Measurements from ENCODE around the gene USP17L17. TPM values are rescaled to one million over a fixed set of nuclear protein-coding genes. Genes with fewer than 3 reads are reported as not detected.
"Not testable (repeated sequence)": the region's sequence is repeated elsewhere in the genome, so short reads cannot be mapped to it uniquely, and the experiment has no call there.

Gene USP17L17
- total RNA-seq, 1 donor from 2014 or later, result not detected

- H3K4me1 Mint-ChIP-seq (ENCODE audit: low read depth); H3K36me3 Mint-ChIP-seq (ENCODE audit: low read depth); intact Hi-C loops (cut with micrococcal nuclease); H3K27me3 Mint-ChIP-seq (ENCODE audit: low read depth); H3K4me3 Mint-ChIP-seq (ENCODE audit: low read depth); DNase-seq (ENCODE audit: low spot score); H3K9me3 Mint-ChIP-seq; H3K27ac Mint-ChIP-seq: not testable (repeated sequence)
These were observed 18.9 kb downstream of the USP17L17 start, which contains the start of gene USP17L21 for GRCh38 chr4:9262572-9262971. Gene USP17L21, plus strand, starts transcription at chr4:9262872. Its CDS starts 0 bp downstream, at chr4:9262872.

- H3K36me3 Mint-ChIP-seq (ENCODE audit: low read depth); intact Hi-C loops (cut with micrococcal nuclease); H3K27me3 Mint-ChIP-seq (ENCODE audit: low read depth); H3K4me1 Mint-ChIP-seq (ENCODE audit: low read depth); H3K27ac Mint-ChIP-seq; H3K9me3 Mint-ChIP-seq; H3K4me3 Mint-ChIP-seq (ENCODE audit: low read depth); DNase-seq (ENCODE audit: low spot score): not testable (repeated sequence)
These were observed 23.6 kb downstream of the USP17L17 start, which contains the start of gene USP17L22 for GRCh38 chr4:9267319-9267718. Gene USP17L22, plus strand, starts transcription at chr4:9267619. Its CDS starts 0 bp downstream, at chr4:9267619.

GRCh38 chr4:9271719-9272118, 28.0 kb downstream of the USP17L17 start:
- intact Hi-C loops (cut with micrococcal nuclease); DNase-seq (ENCODE audit: low spot score); H3K27ac Mint-ChIP-seq; H3K9me3 Mint-ChIP-seq; H3K36me3 Mint-ChIP-seq (ENCODE audit: low read depth); H3K27me3 Mint-ChIP-seq (ENCODE audit: low read depth); H3K4me3 Mint-ChIP-seq (ENCODE audit: low read depth); H3K4me1 Mint-ChIP-seq (ENCODE audit: low read depth): not testable (repeated sequence)

Other genes starting within 250 kb of the USP17L17 start
- gene FAM90A26, start 73.5 kb upstream of the USP17L17 start, total RNA-seq, result not detected in 2 replicates
- not detected in 2 replicates for gene USP17L10, start 33.2 kb upstream of the USP17L17 start, total RNA-seq
- 0.25 TPM in 1 of 2 replicates, not detected in the other for gene USP17L11, start 28.5 kb upstream of the USP17L17 start, total RNA-seq
- gene USP17L12, start 23.7 kb upstream of the USP17L17 start, total RNA-seq, result not detected in 2 replicates
- gene USP17L13, start 19.0 kb upstream of the USP17L17 start, total RNA-seq, result not detected in 2 replicates
- not detected in 2 replicates for gene USP17L15, start 9.5 kb upstream of the USP17L17 start, total RNA-seq
- not detected in 2 replicates for gene USP17L18, start 4.8 kb downstream of the USP17L17 start, total RNA-seq
- not detected in 2 replicates for gene USP17L19, start 9.5 kb downstream of the USP17L17 start, total RNA-seq
- not detected in 2 replicates for gene USP17L20, start 14.2 kb downstream of the USP17L17 start, total RNA-seq
- gene USP17L21, start 19.0 kb downstream of the USP17L17 start, total RNA-seq, result not detected in 2 replicates
- not detected in 2 replicates for gene USP17L22, start 23.7 kb downstream of the USP17L17 start, total RNA-seq
- gene USP17L24, start 81.3 kb downstream of the USP17L17 start, total RNA-seq, result not detected in 2 replicates
- not detected in 2 replicates for gene USP17L25, start 86.0 kb downstream of the USP17L17 start, total RNA-seq
- gene USP17L26, start 90.8 kb downstream of the USP17L17 start, total RNA-seq, result not detected in 2 replicates
- gene USP17L5, start 95.5 kb downstream of the USP17L17 start, total RNA-seq, result not detected in 2 replicates
- gene USP17L27, start 100.3 kb downstream of the USP17L17 start, total RNA-seq, result not detected in 2 replicates
- gene USP17L28, start 105.0 kb downstream of the USP17L17 start, total RNA-seq, result not detected in 2 replicates
- gene USP17L29, start 109.8 kb downstream of the USP17L17 start, total RNA-seq, result not detected in 2 replicates
- not detected in 2 replicates for gene USP17L30, start 119.2 kb downstream of the USP17L17 start, total RNA-seq
- gene DEFB131A, start 200.5 kb downstream of the USP17L17 start, total RNA-seq, result not detected in 2 replicates

All from activated T-helper 2 cell treated with anti-CD3 and anti-CD28 coated beads, Interferon-gamma antibody, Interleukin-2, Interleukin-4, amounts not matched to agents 10 μg/mL and 5 μg/mL and 100 μg/mL, durations not matched to agents 14 hours and 24 hours and 36 hours (primary cell).